Myocyte (in vitro differentiated cells): ENCODE results near the gene FAF1. TPM values are rescaled to one million over a fixed set of nuclear protein-coding genes. Genes with fewer than 3 reads are reported as not detected.
"Not testable (repeated sequence)": the region's sequence is repeated elsewhere in the genome, so short reads cannot be mapped to it uniquely, and the experiment has no call there.

Experiments
- DNase-seq: peaks from one replicate; pipeline ENCODE4 v3.0.0-alpha.2; 2012; ENCODE audit warnings: low read depth
- total RNA-seq: library from RNA; depleted of rRNA; stranded (reverse); fragments of >200 nt; gene quantifications from 2 replicates; pipeline ENCODE4 v1.2.3, GENCODE V29; 2014

The FAF1 gene
- total RNA-seq, 1 donor from 2014 or later, result 60.2 TPM

GRCh38 chr1:50964863-50965262 is 4.8 kb upstream of the FAF1 start:
- no peak for DNase-seq

DNA sequence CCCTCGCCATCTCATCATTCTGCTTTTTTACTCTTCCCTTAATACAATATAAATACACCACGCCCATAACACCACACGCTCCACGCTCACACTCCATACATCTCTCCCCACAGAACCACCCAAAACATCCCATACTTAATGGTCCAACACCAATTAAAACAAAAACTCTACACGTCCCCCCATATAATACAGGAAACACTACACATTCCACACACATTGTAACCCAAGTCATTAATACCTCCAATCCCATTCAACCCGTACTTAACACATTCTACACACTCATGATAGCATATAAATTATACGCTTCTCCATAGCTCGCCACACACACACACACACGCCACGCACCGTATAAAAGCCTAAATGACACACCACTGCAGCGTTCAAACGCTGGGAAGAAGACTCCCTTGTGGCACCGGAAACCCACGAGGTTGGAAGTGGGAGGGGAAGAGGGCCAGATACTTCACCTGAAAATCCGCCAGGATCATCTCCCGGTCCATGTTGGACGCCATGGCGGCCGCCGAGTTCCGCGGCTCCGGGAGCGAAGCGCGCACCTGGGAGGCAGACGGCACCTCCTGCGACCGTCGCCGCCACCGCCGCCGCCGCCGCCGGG is 659 bp downstream of the FAF1 start:
- peak; percentile 43 for DNase-seq

DNA sequence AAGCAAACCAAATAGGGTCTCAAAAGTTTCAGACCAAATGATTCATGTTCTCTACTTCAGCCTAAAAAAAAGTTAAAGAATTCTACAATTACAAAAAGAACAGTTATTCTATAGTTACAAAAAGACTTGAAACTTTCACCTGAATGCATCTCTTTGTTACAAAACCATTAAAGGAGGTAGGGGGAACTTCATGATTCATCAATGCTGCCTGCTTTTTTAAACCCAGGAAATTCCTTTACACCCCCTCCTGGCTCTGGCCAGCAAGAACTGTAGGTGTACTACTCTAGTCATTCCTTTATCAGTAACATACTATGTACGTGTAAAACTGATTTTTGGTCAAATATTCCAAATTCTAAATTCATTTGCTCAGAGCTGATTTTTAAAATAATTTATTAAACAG is 5.0 kb downstream of the FAF1 start:
- DNase-seq, result no peak

- DNase-seq, result not testable (repeated sequence)
These were observed 7.5 kb downstream of the FAF1 start for GRCh38 chr1:50952566-50952965.

GRCh38 chr1:50950396-50950795 is 9.7 kb downstream of the FAF1 start:
- DNase-seq, result no peak

DNA sequence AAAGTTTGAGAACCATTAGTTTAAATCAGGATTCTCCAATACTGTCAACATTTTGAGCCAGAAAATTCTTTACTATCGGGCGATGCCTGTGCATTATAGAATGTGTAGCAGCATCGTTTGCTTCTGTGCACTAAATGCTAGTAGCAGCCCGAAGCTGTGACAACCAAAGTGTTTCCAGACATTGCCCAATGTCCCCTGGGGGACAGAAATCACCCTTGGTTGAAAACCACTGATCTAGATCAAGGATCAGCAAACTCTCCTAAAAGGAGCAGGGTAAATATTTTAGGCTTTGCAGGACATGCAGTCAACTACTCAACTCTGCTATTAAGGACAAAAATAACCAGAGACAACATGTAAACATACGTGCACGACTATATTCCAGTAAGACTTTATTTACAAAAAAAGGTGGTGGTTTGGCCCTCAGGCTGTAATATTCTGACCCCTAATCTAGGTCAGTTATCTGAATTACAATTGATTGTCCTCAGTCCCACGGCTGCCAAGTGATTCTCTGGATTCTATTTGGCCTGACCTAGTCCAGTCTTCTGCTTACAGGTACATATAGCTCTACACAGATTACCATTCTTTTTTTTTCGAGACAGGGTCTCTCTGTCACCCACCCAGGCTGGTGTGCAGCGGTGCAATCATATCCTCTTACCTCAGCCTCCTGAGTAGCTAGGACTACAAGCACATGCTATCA is 10.6 kb downstream of the FAF1 start:
- no peak for DNase-seq

DNA sequence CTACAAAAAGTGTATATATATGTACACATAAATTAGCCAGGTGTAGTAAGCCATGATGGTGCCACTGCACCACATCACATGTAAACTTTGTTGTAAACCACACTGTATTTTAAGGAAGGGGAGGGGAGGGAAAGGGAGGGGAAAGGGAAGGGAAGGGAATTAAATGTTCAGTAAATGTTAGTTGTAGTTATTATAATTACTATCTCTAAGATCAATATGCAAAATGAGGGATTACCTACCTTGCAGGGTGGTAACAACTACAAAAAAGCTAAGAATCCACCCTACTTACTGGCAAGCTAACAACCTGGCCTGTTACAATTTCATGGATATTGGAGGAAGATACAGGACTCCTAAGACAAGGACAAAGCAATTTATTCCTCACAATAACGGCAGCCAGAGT is 17.7 kb downstream of the FAF1 start:
- no peak for DNase-seq

GRCh38 chr1:50940291-50940690 is 19.8 kb downstream of the FAF1 start:
- no peak for DNase-seq

- no peak for DNase-seq
These were observed 23.7 kb downstream of the FAF1 start for GRCh38 chr1:50936321-50936720.

DNA sequence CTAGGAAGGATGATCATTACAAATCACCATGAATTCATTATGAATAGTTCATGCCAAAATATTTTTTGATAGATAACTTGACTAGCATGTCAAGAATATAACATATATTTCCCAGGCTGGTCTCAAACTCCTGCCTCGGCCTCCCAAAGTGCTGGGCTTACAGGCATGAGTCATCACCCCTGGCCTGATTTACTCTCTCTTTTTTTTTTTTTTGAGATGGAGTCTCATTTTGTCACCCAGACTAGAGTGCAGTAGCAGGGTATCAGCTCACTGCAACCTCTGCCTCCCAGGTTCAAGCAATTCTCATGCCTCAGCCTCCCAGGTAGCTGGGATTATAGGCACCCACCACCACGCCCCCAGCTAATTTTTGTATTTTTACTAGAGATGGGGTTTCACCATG is 24.8 kb downstream of the FAF1 start:
- not testable (repeated sequence) for DNase-seq

DNA sequence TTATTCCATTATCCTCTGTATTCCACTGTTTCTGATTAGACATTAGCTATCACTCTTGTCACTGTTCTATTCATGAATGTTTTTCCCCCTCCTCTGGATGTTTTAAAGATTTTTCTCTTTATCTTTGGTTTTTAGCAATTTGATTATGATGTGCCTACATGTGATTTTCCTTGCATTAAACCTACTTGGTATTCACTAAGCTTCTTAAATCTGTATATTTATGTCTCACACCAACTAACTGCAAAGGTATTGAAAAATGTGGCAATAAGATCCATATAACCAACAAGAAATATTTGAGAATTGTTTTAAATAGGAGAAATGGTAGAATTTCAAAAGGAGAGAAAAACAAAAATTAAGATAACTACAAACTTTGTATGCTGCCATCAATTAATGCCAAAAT is 25.2 kb downstream of the FAF1 start:
- no peak for DNase-seq

DNA sequence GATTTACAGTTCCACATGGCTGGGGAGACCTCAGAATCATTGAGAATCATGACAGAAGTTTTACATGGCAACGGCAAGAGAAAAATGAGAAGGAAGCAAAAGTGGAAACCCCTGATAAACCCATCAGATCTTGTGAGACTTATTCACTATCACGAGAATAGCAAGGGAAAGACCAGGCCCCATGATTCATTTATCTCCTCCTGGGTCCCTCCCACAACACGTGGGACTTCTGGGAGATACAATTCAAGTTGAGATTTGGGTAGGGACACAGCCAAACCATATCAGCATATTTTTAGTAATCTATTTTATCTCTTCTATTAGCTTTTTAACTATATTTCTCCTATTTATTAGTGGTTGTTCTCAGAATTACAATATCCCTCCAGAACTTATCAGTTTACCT is 26.3 kb downstream of the FAF1 start:
- not testable (repeated sequence) for DNase-seq

DNA sequence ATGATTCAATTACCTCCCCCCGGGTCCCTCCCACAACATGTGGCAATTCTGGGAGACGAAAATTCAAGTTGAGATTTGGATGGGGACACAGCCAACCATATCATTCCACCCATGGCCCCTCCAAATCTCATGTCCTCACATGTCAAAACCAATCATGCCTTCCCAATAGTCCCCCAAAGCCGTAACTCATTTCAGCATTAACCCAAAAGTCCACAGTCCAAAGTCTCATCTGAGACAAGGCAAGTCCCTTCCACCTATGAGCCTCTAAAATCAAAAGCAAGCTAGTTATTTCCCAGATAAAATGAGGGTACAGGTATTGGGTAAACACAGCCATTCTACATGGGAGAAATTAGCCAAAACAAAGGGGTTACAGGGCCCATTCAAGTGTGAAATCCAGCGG is 28.0 kb downstream of the FAF1 start:
- DNase-seq, result not testable (repeated sequence)

DNA sequence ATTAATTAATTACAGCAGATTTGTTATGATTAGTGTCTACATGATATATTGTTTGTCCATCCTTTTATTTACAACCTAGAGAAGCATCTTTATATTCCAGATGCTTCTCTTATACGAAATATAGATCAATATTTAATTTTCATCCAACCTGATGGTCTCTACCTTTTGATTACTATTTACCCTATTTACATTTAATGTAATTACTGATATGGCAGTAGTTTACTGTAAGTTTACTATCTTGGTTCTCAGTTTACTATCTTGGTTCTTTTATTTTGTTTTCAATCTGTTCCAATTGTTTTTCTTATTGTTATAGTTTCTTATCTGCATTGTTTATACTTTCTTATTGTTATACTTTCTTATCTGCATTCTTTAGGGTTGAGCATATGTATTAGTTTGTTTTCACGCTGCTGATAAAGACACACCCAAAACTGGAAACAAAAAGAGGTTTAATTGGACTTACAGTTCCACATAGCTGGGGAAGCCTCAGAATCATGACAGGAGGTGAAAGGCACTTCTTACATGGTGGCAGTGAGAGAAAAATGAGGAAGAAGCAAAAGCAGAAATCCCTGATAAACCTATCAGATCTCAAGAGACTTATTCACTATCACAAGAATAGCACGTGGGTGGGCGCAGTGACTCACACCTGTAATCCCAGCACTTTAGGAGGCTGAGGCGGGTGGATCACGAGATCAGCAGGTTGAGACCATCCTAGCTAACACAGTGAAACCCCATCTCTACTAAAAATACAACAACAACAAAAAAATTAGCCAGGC is 28.9 kb downstream of the FAF1 start:
- no peak for DNase-seq

GRCh38 chr1:50930193-50930592 is 29.9 kb downstream of the FAF1 start:
- no peak for DNase-seq

DNA sequence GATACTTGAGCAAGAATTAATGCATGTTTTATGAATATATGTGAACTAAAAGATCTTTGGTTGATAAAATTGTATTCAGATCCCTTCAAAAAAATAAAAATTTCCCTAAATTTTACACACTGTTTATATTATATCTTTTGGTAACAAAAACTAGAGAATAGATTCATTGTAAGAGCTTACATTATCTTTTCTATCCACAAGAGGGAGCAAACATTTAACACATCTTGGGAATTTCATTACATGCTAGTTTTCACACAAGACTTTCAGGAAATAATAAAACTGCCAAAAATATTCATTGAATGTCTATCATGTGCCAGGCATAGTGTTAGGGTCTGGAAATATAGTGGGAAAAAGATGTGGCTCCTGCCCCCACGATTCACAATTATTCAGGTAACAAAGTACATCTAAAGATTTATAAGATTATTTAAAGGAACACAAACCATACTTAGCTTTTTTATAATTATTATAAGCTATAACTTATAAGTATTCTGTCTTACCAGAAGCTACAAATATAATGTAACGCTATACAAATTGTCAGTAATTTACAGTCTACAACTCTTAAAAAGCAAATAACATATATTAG is 30.6 kb downstream of the FAF1 start:
- DNase-seq, result peak; percentile 49

DNA sequence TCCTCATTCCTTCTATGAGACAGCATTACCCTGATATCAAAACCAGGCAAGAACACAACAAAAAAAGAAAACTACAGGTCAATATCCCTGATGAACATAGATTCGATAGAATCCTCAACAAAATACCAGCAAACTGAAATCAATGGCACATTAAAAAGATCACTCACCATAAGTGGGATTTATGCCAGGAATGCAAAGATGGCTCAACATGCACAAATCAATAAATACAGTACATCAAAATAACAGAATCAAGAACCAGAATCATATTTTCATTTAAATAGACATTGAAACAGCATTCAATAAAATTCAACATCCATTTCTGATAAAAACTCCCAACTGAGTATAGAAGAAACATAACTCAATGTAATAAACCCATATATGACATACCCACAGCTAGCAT is 36.5 kb downstream of the FAF1 start:
- DNase-seq, result no peak

- DNase-seq, result no peak
These were observed 39.0 kb downstream of the FAF1 start for GRCh38 chr1:50921029-50921428.

GRCh38 chr1:50920409-50920808 is 39.7 kb downstream of the FAF1 start:
- no peak for DNase-seq

GRCh38 chr1:50917138-50918137 is 42.6 kb downstream of the FAF1 start:
- DNase-seq, result no peak

DNA sequence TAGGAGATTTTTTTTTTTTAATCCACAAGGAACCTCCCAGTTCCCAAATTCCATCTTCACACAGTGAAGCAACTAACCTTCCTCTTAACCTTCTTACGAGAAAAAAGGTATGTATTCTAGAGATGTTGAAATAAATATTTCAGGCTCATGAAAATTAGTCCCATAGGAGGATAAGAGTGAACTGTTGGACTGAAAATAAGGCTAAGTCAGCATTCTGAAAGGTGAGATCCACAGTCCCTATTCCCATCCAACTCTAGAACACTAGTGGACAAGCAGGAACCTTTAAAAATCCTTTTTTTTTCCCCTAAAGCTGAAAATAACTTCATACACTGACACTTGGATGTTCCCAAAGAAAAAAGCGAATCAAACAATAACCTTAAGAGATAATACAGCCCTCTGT is 44.4 kb downstream of the FAF1 start:
- no peak for DNase-seq
